Fibroblast of lung (primary cell): ENCODE measurements around the gene IQCB1.

ENCODE experiments used
- EZH2 ChIP-seq: IDR thresholded peaks from 2 replicates; pipeline ENCODE4 v1.5.1; 2012; ENCODE audit warnings: low read length, control low read depth, mild to moderate bottlenecking; ENCODE audit errors: missing control alignments
- TF ChIP-seq, protein P1 (sequence below), 2 donors: IDR thresholded peaks in 1 of 2; conservative IDR thresholded peaks in 1 of 2; 1 replicate in 1 of 2; 2 replicates in 1 of 2; pipeline ENCODE4 v1.5.1; 2011 to 2012; ENCODE audit warnings: low read length in 2 of 2, control low read depth in 1 of 2, inconsistent platforms in 1 of 2, low read depth in 1 of 2, mild to moderate bottlenecking in 1 of 2

DNA sequence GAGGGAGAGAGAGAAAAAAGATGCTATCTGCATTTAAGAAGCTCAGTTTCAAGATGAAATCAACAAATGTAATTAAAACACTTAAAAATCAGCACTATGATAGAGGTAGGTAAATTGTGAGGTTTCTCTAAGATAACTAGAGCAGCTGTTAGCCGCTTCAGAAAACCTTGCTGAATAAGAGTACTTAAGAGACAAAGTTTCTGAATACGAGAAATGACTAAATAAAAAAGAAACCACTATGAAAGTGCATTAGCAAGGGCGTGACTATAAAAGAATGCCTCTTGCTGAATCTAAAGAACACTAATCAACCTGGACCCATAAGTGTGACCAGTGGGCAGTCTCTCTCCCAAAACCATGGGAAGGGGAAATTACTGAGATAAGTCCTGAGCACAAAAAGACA lies 41.8 kb downstream of the IQCB1 start:
- no peak for TF ChIP-seq EZH2
- TF ChIP-seq, protein P1, sequence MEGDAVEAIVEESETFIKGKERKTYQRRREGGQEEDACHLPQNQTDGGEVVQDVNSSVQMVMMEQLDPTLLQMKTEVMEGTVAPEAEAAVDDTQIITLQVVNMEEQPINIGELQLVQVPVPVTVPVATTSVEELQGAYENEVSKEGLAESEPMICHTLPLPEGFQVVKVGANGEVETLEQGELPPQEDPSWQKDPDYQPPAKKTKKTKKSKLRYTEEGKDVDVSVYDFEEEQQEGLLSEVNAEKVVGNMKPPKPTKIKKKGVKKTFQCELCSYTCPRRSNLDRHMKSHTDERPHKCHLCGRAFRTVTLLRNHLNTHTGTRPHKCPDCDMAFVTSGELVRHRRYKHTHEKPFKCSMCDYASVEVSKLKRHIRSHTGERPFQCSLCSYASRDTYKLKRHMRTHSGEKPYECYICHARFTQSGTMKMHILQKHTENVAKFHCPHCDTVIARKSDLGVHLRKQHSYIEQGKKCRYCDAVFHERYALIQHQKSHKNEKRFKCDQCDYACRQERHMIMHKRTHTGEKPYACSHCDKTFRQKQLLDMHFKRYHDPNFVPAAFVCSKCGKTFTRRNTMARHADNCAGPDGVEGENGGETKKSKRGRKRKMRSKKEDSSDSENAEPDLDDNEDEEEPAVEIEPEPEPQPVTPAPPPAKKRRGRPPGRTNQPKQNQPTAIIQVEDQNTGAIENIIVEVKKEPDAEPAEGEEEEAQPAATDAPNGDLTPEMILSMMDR (conservative IDR thresholded peaks at IDR 0.05 in 1 of 2, IDR thresholded peaks at IDR 0.05 in 1 of 2; ENCODE audit: low read depth in 1 of 2, low read length in 2 of 2) = no peak
